Mesendoderm (in vitro differentiated cells): ENCODE data around the gene GPC4.

Experiments used
- DNase-seq: peaks from one replicate; pipeline ENCODE4 v3.0.0; 2013
- H2AK5ac ChIP-seq: 2 replicates; pipeline ENCODE4 v1.6.1; 2013; ENCODE audit warnings: low read length, inconsistent platforms
- H2BK120ac ChIP-seq: 2 replicates; pipeline ENCODE4 v1.6.1; 2013; ENCODE audit warnings: low read depth, mild to moderate bottlenecking, low read length, moderate library complexity, mixed read lengths
- H2BK15ac ChIP-seq: replicated peaks from 2 replicates; pipeline ENCODE4 v1.6.1; 2013; ENCODE audit warnings: low read depth, mild to moderate bottlenecking, moderate library complexity
- H2BK5ac ChIP-seq: 2 replicates; pipeline ENCODE4 v1.6.1; 2013; ENCODE audit warnings: low read length, inconsistent platforms
- H3K18ac ChIP-seq: 2 replicates; pipeline ENCODE4 v1.6.1; 2013; ENCODE audit warnings: mild to moderate bottlenecking, low read length, mixed read lengths
- H3K23ac ChIP-seq: one replicate; pipeline ENCODE4 v1.6.1; 2013; ENCODE audit warnings: low read length
- H3K27ac ChIP-seq: 2 replicates; pipeline ENCODE4 v1.5.1; 2013; ENCODE audit warnings: low read depth, mild to moderate bottlenecking, inconsistent platforms, low read length, moderate library complexity
- H3K27me3 ChIP-seq: 2 replicates; pipeline ENCODE4 v1.6.1; 2013; ENCODE audit warnings: low read length, control low read depth, mild to moderate bottlenecking, inconsistent platforms; ENCODE audit not compliant: insufficient read depth, poor library complexity
- H3K36me3 ChIP-seq: 2 replicates; pipeline ENCODE4 v1.6.1; 2013; ENCODE audit warnings: low read length, inconsistent platforms; ENCODE audit not compliant: control insufficient read depth, insufficient read depth
- H3K4ac ChIP-seq: one replicate; pipeline ENCODE4 v1.6.1; 2013; ENCODE audit warnings: low read depth, mild to moderate bottlenecking, low read length, moderate library complexity
- H3K4me1 ChIP-seq: 2 replicates; pipeline ENCODE4 v1.6.1; 2013; ENCODE audit warnings: low read depth, low read length, inconsistent platforms; ENCODE audit not compliant: control insufficient read depth
- H3K4me2 ChIP-seq: 2 replicates; pipeline ENCODE4 v1.6.1; 2013; ENCODE audit warnings: low read length
- H3K4me3 ChIP-seq: 2 replicates; pipeline ENCODE4 v1.5.1; 2013; ENCODE audit warnings: mild to moderate bottlenecking, low read length
- H3K56ac ChIP-seq: one replicate; pipeline ENCODE4 v1.6.1; 2013; ENCODE audit warnings: low read length
- H3K79me1 ChIP-seq: 2 replicates; pipeline ENCODE4 v1.6.1; 2013; ENCODE audit warnings: low read length, inconsistent platforms
- H3K79me2 ChIP-seq: 2 replicates; pipeline ENCODE4 v1.6.1; 2013; ENCODE audit warnings: mild to moderate bottlenecking, low read length; ENCODE audit not compliant: control insufficient read depth, insufficient read depth
- H3K9ac ChIP-seq: 2 replicates; pipeline ENCODE4 v1.6.1; 2013; ENCODE audit warnings: low read length, inconsistent platforms
- H4K5ac ChIP-seq: one replicate; pipeline ENCODE4 v1.6.1; 2013; ENCODE audit warnings: low read length
- H4K8ac ChIP-seq: one replicate; pipeline ENCODE4 v1.6.1; 2013; ENCODE audit warnings: low read depth, mild to moderate bottlenecking, control low read depth, low read length, moderate library complexity
- WGBS: extraction: QIAGEN DNeasy Blood & Tissue Kit; methylation state at CpG from one replicate; pipeline ENCODE4 v1.1.7; 2013; ENCODE audit warnings: low lambda C conversion rate, missing lambda C conversion rate; ENCODE audit not compliant: insufficient coverage; ENCODE audit errors: extremely low coverage; 5-methylcytosine and 5-hydroxymethylcytosine counted together

GPC4 gene

GRCh38 chrX:133302775-133303445 is 112.4 kb downstream of the GPC4 start:
- Histone ChIP-seq H3K4me2 (no peak overlapping the region), H2BK15ac (no peak overlapping the region), H3K4ac (no peak overlapping the region), H2BK5ac (no peak overlapping the region), H3K79me2 (no peaks in the 10 kb centered on the region), H3K4me3 (no peak overlapping the region), H4K8ac (no peak overlapping the region), H2AK5ac (no peak overlapping the region), H3K27me3 (no peaks in the 10 kb centered on the region), H3K4me1 (no peaks in the 10 kb centered on the region), H4K5ac (no peak overlapping the region), H3K79me1 (no peaks in the 10 kb centered on the region), H3K27ac (no peak overlapping the region), H3K23ac (no peak overlapping the region), H2BK120ac (no peak overlapping the region), H3K18ac (no peak overlapping the region), H3K36me3 (no peaks in the 10 kb centered on the region), H3K56ac (no peak overlapping the region), H3K9ac (no peak overlapping the region)
- WGBS: no CpG with 5 or more reads among the region's 10 CpGs
- DNase-seq: peak; percentile 24

- no peak for DNase-seq
- H2BK15ac ChIP-seq: no peak overlapping the region
- H2BK5ac ChIP-seq: no peak overlapping the region
- H3K4me1 ChIP-seq: no peaks in the 10 kb centered on the region
- no peak overlapping the region for H3K56ac ChIP-seq
- no peak overlapping the region for H2BK120ac ChIP-seq
- H3K79me1 ChIP-seq: no peaks in the 10 kb centered on the region
- no peaks in the 10 kb centered on the region for H3K79me2 ChIP-seq
- no peak overlapping the region for H3K4me2 ChIP-seq
- H4K8ac ChIP-seq: no peak overlapping the region
- no peak overlapping the region for H3K4me3 ChIP-seq
- no peak overlapping the region for H3K23ac ChIP-seq
- no peak overlapping the region for H3K27ac ChIP-seq
- H3K4ac ChIP-seq: no peak overlapping the region
- no peak overlapping the region for H4K5ac ChIP-seq
- H2AK5ac ChIP-seq: no peak overlapping the region
- no peaks in the 10 kb centered on the region for H3K36me3 ChIP-seq
- H3K9ac ChIP-seq: no peak overlapping the region
- H3K18ac ChIP-seq: no peak overlapping the region
- no peaks in the 10 kb centered on the region for H3K27me3 ChIP-seq
These were observed 114.7 kb downstream of the GPC4 start for GRCh38 chrX:133300591-133300990.

- no peak overlapping the region for H2BK5ac ChIP-seq
- DNase-seq: no peak
- H4K5ac ChIP-seq: no peak overlapping the region
- no peaks in the 10 kb centered on the region for H3K79me2 ChIP-seq
- H2BK15ac ChIP-seq: no peak overlapping the region
- H2BK120ac ChIP-seq: no peak overlapping the region
- H3K4me1 ChIP-seq: no peaks in the 10 kb centered on the region
- H3K36me3 ChIP-seq: no peaks in the 10 kb centered on the region
- no peaks in the 10 kb centered on the region for H3K79me1 ChIP-seq
- H3K27me3 ChIP-seq: no peaks in the 10 kb centered on the region
- H4K8ac ChIP-seq: no peak overlapping the region
- H3K9ac ChIP-seq: no peak overlapping the region
- H3K4me2 ChIP-seq: no peak overlapping the region
- no peak overlapping the region for H2AK5ac ChIP-seq
- no peak overlapping the region for H3K27ac ChIP-seq
- H3K4ac ChIP-seq: no peak overlapping the region
- H3K23ac ChIP-seq: no peak overlapping the region
- WGBS: no CpG with 5 or more reads among the region's 1 CpG
- no peak overlapping the region for H3K18ac ChIP-seq
- H3K4me3 ChIP-seq: no peak overlapping the region
- H3K56ac ChIP-seq: no peak overlapping the region
These were observed 118.0 kb downstream of the GPC4 start for GRCh38 chrX:133297284-133297683.

GRCh38 chrX:133294126-133294525 is 121.2 kb downstream of the GPC4 start:
- no peak overlapping the region for H3K4ac ChIP-seq
- no peak overlapping the region for H4K5ac ChIP-seq
- no peak overlapping the region for H2BK15ac ChIP-seq
- H3K56ac ChIP-seq: no peak overlapping the region
- no peak overlapping the region for H3K4me3 ChIP-seq
- H3K27me3 ChIP-seq: no peaks in the 10 kb centered on the region
- H2BK120ac ChIP-seq: no peak overlapping the region
- no peak overlapping the region for H3K4me2 ChIP-seq
- H3K23ac ChIP-seq: no peak overlapping the region
- H2AK5ac ChIP-seq: no peak overlapping the region
- H3K4me1 ChIP-seq: no peaks in the 10 kb centered on the region
- no peak overlapping the region for H3K27ac ChIP-seq
- WGBS: no CpG with 5 or more reads among the region's 1 CpG
- H3K36me3 ChIP-seq: no peaks in the 10 kb centered on the region
- no peak overlapping the region for H4K8ac ChIP-seq
- DNase-seq: no peak
- H3K79me2 ChIP-seq: no peaks in the 10 kb centered on the region
- no peak overlapping the region for H3K9ac ChIP-seq
- no peak overlapping the region for H2BK5ac ChIP-seq
- H3K18ac ChIP-seq: no peak overlapping the region
- H3K79me1 ChIP-seq: no peaks in the 10 kb centered on the region

GRCh38 chrX:133290076-133290475 is 125.2 kb downstream of the GPC4 start:
- H3K4ac ChIP-seq: no peak overlapping the region
- no peaks in the 10 kb centered on the region for H3K79me2 ChIP-seq
- H2BK5ac ChIP-seq: no peak overlapping the region
- no peak overlapping the region for H4K8ac ChIP-seq
- H3K36me3 ChIP-seq: no peaks in the 10 kb centered on the region
- H3K56ac ChIP-seq: no peak overlapping the region
- H2BK120ac ChIP-seq: no peak overlapping the region
- H2AK5ac ChIP-seq: no peak overlapping the region
- H3K18ac ChIP-seq: no peak overlapping the region
- H3K27ac ChIP-seq: no peak overlapping the region
- H3K4me1 ChIP-seq: no peaks in the 10 kb centered on the region
- DNase-seq: no peak
- no peak overlapping the region for H4K5ac ChIP-seq
- no peak overlapping the region for H3K9ac ChIP-seq
- H3K79me1 ChIP-seq: no peaks in the 10 kb centered on the region
- H3K23ac ChIP-seq: no peak overlapping the region
- WGBS: no CpG with 5 or more reads among the region's 4 CpGs
- H3K4me3 ChIP-seq: no peak overlapping the region
- H3K27me3 ChIP-seq: no peaks in the 10 kb centered on the region
- H3K4me2 ChIP-seq: no peak overlapping the region
- H2BK15ac ChIP-seq: no peak overlapping the region

GRCh38 chrX:133287860-133288259 is 127.4 kb downstream of the GPC4 start:
- no peak overlapping the region for H4K5ac ChIP-seq
- H3K9ac ChIP-seq: no peak overlapping the region
- no peak overlapping the region for H2AK5ac ChIP-seq
- H3K4me2 ChIP-seq: no peak overlapping the region
- no peaks in the 10 kb centered on the region for H3K4me1 ChIP-seq
- H3K36me3 ChIP-seq: no peaks in the 10 kb centered on the region
- no peak overlapping the region for H3K27ac ChIP-seq
- DNase-seq: no peak
- H2BK15ac ChIP-seq: no peak overlapping the region
- no peaks in the 10 kb centered on the region for H3K79me1 ChIP-seq
- WGBS: no CpG with 5 or more reads among the region's 1 CpG
- H3K4ac ChIP-seq: no peak overlapping the region
- H3K56ac ChIP-seq: no peak overlapping the region
- H3K27me3 ChIP-seq: no peaks in the 10 kb centered on the region
- no peaks in the 10 kb centered on the region for H3K79me2 ChIP-seq
- H3K23ac ChIP-seq: no peak overlapping the region
- no peak overlapping the region for H2BK5ac ChIP-seq
- H3K18ac ChIP-seq: no peak overlapping the region
- no peak overlapping the region for H2BK120ac ChIP-seq
- no peak overlapping the region for H4K8ac ChIP-seq
- H3K4me3 ChIP-seq: no peak overlapping the region
